OCI-LY1 (cell line): ENCODE results near the gene PATL1.

Experiments used
- H2AFZ ChIP-seq: fragments of 200-600 bp; sonication (generic), shearing (Covaris generic); 2 replicates; pipeline ENCODE4 v1.6.0; 2014; ENCODE audit warnings: antibody characterized with exemption, mild to moderate bottlenecking, low read length
- H3F3A ChIP-seq: fragments of 200-600 bp; sonication (generic), shearing (Covaris generic); 2 replicates; pipeline ENCODE4 v1.6.0; 2014; ENCODE audit warnings: mild to moderate bottlenecking, antibody characterized with exemption, low read length, moderate library complexity; ENCODE audit not compliant: insufficient read depth
- H3K27ac ChIP-seq: fragments of 200-600 bp; sonication (generic); 2 replicates; pipeline ENCODE4 v1.5.1; 2014; ENCODE audit warnings: low read length, mixed run types, mild to moderate bottlenecking, low read depth; ENCODE audit not compliant: poor library complexity, severe bottlenecking
- H3K27me3 ChIP-seq: fragments of 200-600 bp; sonication (generic); 2 replicates; pipeline ENCODE4 v1.6.0; 2014; ENCODE audit warnings: antibody characterized with exemption, mild to moderate bottlenecking, low read length, moderate library complexity; ENCODE audit not compliant: insufficient read depth
- H3K36me3 ChIP-seq: fragments of 200-600 bp; sonication (generic); 2 replicates; pipeline ENCODE4 v1.6.1; 2014; ENCODE audit warnings: mild to moderate bottlenecking, antibody characterized with exemption, low read length, moderate library complexity, mixed read lengths; ENCODE audit not compliant: insufficient read depth
- H3K4me1 ChIP-seq: fragments of 200-600 bp; sonication (generic); 2 replicates; pipeline ENCODE4 v1.5.1; 2014; ENCODE audit warnings: mild to moderate bottlenecking, low read length, moderate library complexity; ENCODE audit not compliant: insufficient read depth, severe bottlenecking
- H3K4me2 ChIP-seq: fragments of 200-600 bp; sonication (generic), shearing (Covaris generic); 2 replicates; pipeline ENCODE4 v1.6.1; 2014; ENCODE audit warnings: low read length
- H3K4me3 ChIP-seq: fragments of 200-600 bp; sonication (generic); 2 replicates; pipeline ENCODE4 v1.5.1; 2014; ENCODE audit warnings: low read length, low read depth, mild to moderate bottlenecking, mixed read lengths; ENCODE audit not compliant: poor library complexity, severe bottlenecking
- H3K79me2 ChIP-seq: fragments of 200-600 bp; shearing (Covaris generic); 2 replicates; pipeline ENCODE4 v1.6.1; 2016; ENCODE audit warnings: mixed run types, low read length, mixed read lengths; ENCODE audit not compliant: insufficient read depth
- H3K9ac ChIP-seq: fragments of 200-600 bp; sonication (generic), shearing (Covaris generic); 2 replicates; pipeline ENCODE4 v1.6.1; 2014; ENCODE audit warnings: mild to moderate bottlenecking, low read length, mixed read lengths
- H3K9me2 ChIP-seq: fragments of 200-600 bp; sonication (generic), shearing (Covaris generic); 2 replicates; pipeline ENCODE4 v1.6.1; 2014; ENCODE audit warnings: low read depth, mild to moderate bottlenecking, low read length, mixed read lengths
- H3K9me3 ChIP-seq: fragments of 200-600 bp; shearing (Covaris generic); 2 replicates; pipeline ENCODE4 v1.6.1; 2014; ENCODE audit warnings: low read length, mixed read lengths
- H4K20me1 ChIP-seq: fragments of 200-600 bp; sonication (generic), shearing (Covaris generic); 2 replicates; pipeline ENCODE4 v1.6.0; 2016; ENCODE audit warnings: mild to moderate bottlenecking, low read length; ENCODE audit not compliant: insufficient read depth
- EZH2 ChIP-seq: fragments of 200-600 bp; sonication (generic), shearing (Covaris generic); IDR thresholded peaks from 2 replicates; pipeline ENCODE4 v1.8.0; 2017; ENCODE audit warnings: borderline replicate concordance, mixed run types, mild to moderate bottlenecking, antibody characterized with exemption, low read length, moderate library complexity, mixed read lengths
- TF ChIP-seq, protein P1 (sequence below): fragments of 200-600 bp; sonication (generic), shearing (Covaris generic); IDR thresholded peaks from 2 replicates; pipeline ENCODE4 v1.5.1; 2017; ENCODE audit warnings: mild to moderate bottlenecking, antibody characterized with exemption, low read length, moderate library complexity, mixed read lengths

Gene PATL1

DNA sequence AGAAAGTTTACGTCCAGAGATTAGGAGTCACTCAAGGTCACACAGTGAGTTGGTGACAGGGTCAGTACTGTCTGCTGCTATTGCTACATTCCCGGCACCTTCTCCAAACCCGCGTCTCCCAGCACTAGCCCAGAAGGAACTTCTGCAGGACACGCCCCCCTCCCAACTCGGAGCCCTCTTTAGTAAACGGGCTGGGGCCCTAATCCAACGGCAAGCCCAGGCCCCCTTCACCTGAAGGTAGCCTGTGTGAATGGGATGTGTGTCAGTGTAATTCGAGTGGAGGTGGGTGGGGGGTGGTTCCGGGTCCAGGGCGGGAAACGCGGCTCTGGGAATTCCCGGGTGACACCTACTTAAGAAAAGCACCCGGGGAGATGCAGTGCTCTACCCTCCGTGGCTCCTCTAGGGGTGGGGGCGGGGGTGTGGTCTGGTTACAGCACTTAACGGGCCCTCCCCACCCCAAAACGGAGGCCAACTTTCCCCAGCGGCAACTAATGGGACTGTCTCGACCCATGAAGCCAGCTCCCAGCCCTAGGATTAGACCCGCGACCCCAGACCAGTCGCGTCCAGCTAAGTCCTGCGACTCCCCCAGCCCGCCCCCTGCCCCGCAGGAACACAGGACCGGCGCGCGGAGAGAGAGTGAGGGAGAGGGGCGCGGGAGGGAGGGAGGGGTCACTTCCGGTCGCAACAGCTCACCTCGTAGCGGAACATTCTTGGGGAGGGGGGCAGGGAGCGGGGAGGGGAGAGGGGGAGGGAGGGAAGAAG is 468 bp downstream of the PATL1 start:
- Histone ChIP-seq H3K9me2 (no peaks in the 10 kb centered on the region), H3K9me3 (no peaks in the 10 kb centered on the region), H4K20me1 (no peaks in the 10 kb centered on the region), H2AFZ (no peak overlapping the region), H3K79me2 (peaks cover 17% of the 10 kb centered on the region), H3K9ac (peak overlapping the region; percentile 96), H3K4me1 (peaks cover 21% of the 10 kb centered on the region), H3K36me3 (peaks cover 37% of the 10 kb centered on the region), H3K4me2 (peak overlapping the region; percentile 100), H3F3A (no peaks in the 10 kb centered on the region), H3K27me3 (no peaks in the 10 kb centered on the region), H3K27ac (peak overlapping the region; percentile 52), H3K4me3 (peak overlapping the region; percentile 97)
- TF ChIP-seq EZH2, result no peak
- TF ChIP-seq, protein P1, sequence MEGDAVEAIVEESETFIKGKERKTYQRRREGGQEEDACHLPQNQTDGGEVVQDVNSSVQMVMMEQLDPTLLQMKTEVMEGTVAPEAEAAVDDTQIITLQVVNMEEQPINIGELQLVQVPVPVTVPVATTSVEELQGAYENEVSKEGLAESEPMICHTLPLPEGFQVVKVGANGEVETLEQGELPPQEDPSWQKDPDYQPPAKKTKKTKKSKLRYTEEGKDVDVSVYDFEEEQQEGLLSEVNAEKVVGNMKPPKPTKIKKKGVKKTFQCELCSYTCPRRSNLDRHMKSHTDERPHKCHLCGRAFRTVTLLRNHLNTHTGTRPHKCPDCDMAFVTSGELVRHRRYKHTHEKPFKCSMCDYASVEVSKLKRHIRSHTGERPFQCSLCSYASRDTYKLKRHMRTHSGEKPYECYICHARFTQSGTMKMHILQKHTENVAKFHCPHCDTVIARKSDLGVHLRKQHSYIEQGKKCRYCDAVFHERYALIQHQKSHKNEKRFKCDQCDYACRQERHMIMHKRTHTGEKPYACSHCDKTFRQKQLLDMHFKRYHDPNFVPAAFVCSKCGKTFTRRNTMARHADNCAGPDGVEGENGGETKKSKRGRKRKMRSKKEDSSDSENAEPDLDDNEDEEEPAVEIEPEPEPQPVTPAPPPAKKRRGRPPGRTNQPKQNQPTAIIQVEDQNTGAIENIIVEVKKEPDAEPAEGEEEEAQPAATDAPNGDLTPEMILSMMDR, result no peak

DNA sequence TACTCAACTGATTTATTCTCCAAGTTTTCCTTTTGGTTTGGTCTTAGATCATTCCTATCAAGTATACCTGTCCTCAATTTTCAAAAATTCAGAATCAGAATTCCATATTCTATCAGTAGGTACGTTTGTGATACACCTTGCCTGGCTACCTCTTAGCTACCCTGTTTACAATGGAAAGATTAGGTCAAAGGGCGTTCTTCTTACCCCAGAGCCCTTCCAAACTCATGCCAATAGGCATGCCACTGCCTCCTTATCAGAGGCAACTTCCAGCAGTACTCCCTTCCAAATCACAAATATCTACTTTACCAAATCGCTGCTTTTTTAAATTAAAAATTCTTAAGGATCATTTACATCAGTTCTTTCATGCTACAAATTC is 1.0 kb downstream of the PATL1 start:
- Histone ChIP-seq H3K27me3 (no peaks in the 10 kb centered on the region), H3F3A (no peaks in the 10 kb centered on the region), H3K9me3 (no peaks in the 10 kb centered on the region), H2AFZ (no peak overlapping the region), H3K27ac (peak overlapping the region; percentile 52), H3K4me3 (peak overlapping the region; percentile 97), H4K20me1 (no peaks in the 10 kb centered on the region), H3K4me1 (peaks cover 21% of the 10 kb centered on the region), H3K9ac (peak overlapping the region; percentile 96), H3K9me2 (no peaks in the 10 kb centered on the region), H3K4me2 (peak overlapping the region; percentile 100), H3K79me2 (peaks cover 17% of the 10 kb centered on the region), H3K36me3 (peaks cover 43% of the 10 kb centered on the region)
- TF ChIP-seq EZH2, result no peak
- TF ChIP-seq, protein P1, result no peak

GRCh38 chr11:59666969-59667368 is 1.9 kb downstream of the PATL1 start:
- H3K4me1 ChIP-seq, result peaks cover 21% of the 10 kb centered on the region
- H3K4me3 ChIP-seq, result no peak overlapping the region
- H3F3A ChIP-seq, result no peaks in the 10 kb centered on the region
- no peaks in the 10 kb centered on the region for H4K20me1 ChIP-seq
- no peaks in the 10 kb centered on the region for H3K9me3 ChIP-seq
- H3K27me3 ChIP-seq, result no peaks in the 10 kb centered on the region
- H3K9me2 ChIP-seq, result no peaks in the 10 kb centered on the region
- no peak for TF ChIP-seq EZH2
- TF ChIP-seq, protein P1, result no peak
- H3K9ac ChIP-seq, result no peak overlapping the region
- H2AFZ ChIP-seq, result no peak overlapping the region
- H3K36me3 ChIP-seq, result peaks cover 51% of the 10 kb centered on the region
- peak overlapping the region; percentile 100; the same call in 1 of the 2 replicates for H3K4me2 ChIP-seq
- no peak overlapping the region for H3K27ac ChIP-seq
- peaks cover 21% of the 10 kb centered on the region for H3K79me2 ChIP-seq
